CD4-positive, alpha-beta T cell treated with Interleukin-6 at 100 ng/mL for 8 hours (primary cell): ENCODE data around the gene DUS4L.

Experiments used
- DNase-seq: peaks from one replicate; pipeline ENCODE4 v3.0.0-alpha.2; 2020; ENCODE audit warnings: mixed read lengths, low spot score

The DUS4L gene

DNA sequence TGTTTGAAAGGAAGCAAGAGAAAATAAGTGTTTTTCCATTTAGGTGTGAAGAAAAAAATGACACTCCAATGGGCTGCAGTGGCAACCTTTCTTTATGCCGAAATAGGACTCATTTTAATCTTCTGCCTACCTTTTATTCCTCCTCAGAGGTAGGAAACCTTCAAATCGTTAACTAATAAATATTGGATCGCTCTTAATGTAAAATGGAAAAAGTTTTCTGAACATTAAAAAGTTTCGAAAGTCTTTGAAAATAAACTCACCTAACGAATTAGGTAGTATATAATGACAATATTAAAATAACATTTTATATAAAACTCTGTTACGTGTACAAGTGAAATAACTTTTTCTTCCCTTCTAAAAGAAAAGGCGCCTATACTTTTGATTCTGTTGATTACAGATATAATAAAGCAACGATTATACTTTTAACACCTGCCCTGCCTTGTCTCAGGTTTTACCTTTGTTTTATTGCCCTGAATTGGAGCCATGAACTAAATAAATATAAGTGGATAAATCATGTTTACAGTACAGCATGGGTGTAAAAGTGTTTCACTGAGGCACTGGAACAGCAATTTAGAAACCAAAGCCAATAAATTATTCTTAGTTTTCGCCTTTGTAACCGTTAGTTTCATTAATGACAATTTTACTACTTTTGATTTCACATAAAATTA is 17.1 kb downstream of the DUS4L start:
- DNase-seq, result no peak

DNA sequence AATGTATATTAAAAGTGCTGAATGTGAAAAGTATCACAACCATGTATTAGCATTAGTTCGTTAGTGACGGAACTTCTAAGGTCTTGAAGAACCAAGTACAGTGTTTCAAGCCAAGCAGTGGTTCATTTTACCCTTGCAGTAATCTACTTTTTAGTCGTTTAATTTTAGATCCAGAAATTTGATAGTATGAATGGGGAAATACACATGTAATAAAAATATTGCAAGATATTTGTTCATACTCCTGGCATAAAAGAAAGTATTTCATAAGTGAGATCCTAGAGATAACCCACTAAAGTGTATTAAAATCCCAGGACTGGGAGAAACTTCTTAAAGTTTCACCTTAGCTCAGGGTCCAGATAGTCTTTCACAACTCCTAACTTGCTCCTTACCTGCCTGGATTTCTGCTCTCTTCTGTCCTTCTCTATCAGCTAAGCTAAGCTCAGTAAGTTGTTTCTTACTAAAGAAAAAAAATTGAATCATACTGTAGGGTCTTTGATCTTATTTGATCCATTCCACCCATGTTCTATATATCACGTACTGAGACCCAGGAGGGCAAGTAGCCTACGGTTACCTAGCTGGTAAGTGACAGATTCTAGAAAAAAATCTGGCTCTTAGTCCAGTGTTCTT is 17.7 kb downstream of the DUS4L start:
- no peak for DNase-seq

DNA sequence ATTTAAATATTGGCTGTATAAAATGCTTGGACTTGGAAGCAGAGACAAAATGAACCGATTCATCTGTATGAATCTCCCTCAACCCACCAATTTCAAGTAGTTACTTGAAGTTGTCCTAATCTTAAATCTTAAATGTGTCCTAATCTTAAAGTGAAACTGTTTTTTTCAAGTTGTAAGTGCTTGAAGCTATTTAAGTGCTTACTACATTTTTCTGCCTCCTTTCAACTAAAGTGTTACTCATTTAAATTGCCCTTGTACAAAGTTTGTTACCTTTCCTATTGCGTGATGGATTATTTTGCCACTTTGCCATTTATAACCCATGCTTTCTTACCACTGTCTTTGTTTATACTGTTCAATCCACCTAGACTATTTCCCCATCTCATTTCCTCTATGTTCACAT is 19.1 kb downstream of the DUS4L start:
- DNase-seq, result no peak

DNA sequence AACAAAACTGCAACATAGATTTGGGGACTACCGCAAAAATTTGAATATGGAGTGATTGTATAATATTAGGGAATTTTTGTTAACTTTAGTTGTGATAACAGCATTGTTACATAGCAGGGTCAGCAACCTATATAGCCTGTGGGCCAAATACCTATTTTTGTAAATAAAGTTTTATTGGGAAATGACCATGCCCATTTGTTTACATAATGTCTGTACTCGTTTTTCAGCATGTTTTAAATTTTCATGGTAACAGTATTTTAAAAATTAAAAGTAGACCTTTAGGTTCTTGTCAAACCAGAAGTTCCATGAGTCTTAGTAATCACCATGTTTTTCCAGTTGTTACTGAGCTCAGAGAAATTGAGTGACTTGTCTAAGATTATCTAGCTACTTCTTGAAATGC is 20.9 kb downstream of the DUS4L start:
- no peak for DNase-seq

DNA sequence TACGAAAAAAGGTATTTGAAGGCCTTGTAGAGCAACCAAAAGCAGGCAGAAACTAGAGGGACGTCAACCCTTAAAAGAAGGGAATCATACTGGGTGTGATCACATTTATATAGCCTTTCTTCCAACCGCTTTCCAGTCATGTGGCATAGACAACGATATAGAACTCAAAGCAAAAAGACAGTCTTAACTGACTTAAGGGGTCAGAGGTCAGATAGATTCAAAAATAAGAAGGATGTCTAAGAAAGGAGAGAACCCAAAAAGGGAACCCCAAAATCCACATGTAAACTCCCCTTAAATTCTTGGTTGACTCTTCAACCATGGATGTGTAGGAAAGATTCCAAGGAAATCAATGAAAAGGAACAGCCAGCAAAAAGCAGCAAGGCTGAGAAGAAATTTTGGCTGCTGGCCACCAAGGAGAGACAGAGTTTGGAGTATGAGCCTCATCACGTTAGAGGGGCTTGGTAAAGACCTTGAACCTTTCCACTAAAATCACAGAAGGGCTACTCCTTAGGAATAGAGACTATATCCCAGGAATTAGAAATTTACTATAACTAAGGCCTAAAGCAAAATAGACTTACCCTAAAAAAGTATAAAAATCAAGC is 24.9 kb downstream of the DUS4L start:
- DNase-seq, result no peak

DNA sequence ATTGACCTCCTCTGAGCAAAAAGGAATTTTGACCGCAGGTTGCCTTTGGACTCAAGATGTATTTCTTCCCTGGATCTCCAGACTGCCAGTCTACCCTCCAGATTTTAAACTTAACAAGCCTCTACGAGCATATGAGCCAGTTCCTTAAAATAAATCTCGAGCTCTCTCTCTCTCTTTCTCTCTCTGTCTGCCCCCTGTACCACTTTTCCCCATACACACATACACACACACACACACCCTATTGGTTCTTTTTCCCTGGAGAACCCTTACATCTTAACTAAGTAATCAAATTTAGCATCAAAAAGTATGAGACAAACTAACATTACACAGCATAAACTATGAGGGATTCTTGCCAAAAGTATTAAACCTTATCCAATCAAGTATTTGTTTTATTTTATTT is 27.6 kb downstream of the DUS4L start:
- DNase-seq, result no peak

DNA sequence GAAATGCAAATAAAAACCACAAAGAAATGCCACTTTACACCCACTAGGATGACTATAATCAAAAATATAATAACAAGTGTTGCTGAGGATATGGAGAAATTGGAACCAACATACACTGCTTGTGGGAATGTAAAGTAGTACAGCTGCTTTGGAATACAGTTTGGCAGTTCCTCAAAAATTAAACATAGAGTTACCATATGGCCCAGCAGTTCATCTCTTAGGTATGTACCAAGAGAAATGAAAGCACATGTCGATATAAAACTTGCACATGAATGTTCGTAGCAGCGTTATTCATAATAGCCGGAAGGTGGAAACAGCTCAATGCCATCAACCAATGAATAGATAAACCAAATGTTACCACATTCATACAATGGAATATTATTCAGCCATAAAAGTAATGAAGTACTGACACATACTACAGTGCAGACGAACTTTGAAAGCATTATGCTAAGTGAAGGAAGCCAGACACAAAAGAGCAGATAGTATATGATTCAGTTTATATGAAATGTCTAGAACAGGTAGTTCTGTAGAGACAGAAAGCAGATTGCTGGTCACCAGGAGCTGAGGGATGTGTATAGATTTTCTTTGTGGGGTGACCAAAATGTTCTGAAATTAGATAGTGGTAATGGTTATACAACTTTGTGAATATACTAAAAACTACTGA is 28.7 kb downstream of the DUS4L start:
- no peak for DNase-seq

DNA sequence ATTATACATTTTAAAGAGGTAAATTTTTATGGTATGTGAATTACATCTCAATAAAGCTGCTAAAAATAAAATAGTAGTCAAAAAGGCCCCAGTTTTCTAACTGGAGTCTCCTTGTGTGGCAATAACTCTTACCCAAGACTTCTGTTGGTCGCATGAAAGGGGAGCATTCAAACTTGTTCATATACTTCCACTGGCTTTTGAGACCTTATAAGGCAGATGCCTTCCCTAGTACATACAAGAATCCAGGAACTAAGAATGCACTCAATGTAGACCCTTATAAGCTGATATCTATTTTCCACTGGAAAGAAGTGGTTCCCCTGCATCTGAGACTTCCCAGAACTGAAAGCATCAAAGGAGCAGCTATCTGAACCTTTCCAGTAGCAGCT is 29.2 kb downstream of the DUS4L start:
- no peak for DNase-seq

DNA sequence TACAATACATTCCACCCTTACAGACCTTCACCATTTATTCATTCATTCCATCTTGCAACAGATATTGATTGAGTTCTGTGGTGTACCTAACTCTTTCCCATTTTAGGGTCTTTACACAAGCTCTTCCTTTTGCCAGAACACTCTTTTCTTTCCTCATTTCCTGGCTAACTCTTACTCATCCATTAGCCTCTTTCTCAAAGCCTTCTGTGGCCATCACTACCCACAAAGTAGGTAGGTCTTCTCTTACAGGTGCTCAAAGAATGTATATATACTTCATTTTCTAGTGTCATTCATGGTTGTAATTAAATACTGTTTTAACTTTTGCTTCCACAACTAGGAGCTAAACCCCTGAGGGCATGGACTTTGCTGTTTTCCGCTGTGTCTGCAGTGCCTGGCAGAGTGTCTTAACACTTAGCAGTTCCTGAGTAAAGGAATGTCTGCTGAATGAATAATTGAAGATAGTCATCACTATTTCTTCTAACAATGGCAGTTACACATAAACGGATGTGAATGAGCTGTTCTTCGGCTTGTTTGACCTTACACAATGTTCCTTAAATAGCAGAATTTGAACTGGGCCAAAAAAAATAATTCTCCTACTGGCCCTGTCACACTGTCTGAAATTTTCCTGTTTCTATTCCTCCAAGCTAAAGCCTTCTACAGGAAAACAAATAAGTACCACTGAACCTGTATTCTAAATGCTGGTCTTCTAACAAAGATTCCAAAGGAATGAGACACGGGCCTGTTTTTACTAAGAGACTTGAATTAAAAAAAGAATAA is 31.4 kb downstream of the DUS4L start:
- no peak for DNase-seq

DNA sequence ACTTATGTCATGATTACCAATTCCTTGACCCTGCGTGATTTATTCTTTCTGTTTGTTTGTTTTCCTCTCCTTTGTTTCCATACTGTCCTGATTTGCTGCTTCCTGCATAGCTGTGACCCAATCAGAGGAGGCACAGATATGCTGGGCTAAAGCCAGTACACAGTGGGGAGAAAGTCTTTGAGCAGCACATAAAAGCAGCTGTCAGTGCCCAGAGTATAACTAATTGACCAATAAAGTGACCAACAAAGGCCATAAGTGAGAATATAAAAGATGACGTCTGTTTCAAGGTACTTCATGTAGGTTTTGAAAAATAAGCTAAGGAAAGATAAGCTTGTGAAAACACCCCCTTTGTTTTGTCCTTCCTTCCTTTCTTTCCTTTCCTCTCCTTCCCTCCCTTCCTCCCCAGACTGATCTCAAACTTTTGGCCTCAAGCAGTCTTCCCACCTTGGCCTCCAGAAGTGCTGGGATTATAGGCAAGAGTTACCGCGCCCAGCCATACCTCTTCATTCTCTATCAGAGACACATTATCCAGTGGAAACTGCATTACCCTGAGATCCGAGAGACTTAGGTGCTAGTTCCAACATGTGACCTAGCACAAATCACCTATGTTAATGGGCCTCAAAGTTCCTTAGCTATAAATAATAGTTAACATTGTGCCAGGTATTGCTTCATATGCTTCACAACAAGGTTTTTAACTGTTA is 33.3 kb downstream of the DUS4L start:
- DNase-seq, result no peak

DNA sequence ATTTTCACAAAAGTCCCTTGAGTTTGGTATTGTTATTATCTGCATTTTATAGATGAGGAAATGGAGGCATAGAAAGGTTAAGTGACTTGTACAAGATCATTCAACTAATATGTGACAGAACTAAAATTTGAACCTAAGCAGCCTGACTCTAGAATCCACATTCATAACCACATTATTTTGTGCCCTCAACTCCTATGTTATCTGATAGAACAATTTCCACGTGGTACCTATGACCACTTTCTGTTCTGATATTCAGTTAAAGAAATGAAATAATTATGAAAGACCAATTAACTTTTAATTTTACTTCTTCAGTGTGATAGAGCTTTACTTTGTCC is 33.8 kb downstream of the DUS4L start:
- DNase-seq, result no peak

DNA sequence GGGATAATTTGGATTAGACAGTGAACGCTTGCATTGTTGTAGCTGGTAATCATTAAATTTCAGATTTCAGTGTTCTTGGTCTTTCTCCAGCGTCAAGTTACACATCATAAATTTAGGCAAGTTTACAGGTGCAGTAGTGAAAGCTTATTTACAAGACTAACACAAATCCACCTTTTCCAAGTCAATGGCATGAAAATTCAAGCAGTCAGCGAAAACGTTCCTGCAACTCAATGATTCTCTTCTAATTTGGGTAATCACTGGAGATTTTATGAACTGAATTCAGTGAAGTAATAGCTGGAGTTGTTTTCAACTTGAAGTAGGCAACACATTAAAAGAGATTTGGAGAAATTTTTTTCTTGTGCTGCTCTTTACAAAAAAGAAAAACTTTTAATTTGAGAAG is 34.2 kb downstream of the DUS4L start:
- no peak for DNase-seq

DNA sequence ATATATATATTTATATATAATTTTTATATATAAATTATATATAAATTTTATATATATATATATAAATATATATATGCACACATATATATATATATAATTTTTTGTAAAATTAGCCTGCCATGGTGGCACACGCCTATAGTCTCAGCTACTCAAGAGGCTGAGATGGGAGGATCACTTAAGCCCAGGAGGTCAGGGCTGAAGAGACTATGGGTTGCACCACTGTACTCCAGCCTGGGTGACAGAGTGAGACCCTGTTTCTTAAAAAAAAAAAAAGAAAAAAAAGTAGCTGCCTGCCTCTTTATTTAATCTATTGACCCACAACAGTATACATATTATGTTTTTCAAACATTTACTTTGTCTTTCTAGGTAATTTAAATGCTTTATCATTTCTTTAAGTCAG is 35.5 kb downstream of the DUS4L start:
- DNase-seq, result no peak

DNA sequence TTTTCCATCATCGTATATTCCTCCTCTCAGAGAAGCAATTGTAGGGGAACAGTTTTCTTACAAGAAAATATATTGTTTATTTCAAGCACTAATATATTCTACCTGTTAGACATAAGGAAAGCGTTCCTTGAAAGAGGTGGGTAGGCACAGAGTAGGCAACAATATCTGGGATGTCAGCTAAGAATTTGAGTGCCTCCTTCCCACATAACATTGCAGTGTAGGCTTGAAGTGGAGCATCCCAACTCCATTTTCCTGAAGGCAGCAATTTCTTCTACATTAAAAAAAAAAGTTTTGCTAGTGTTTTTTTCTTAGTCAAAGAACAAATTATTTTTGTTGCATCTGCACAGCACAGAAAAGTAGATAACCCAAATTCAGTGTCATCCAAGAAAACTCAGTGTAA is 37.0 kb downstream of the DUS4L start:
- no peak for DNase-seq

DNA sequence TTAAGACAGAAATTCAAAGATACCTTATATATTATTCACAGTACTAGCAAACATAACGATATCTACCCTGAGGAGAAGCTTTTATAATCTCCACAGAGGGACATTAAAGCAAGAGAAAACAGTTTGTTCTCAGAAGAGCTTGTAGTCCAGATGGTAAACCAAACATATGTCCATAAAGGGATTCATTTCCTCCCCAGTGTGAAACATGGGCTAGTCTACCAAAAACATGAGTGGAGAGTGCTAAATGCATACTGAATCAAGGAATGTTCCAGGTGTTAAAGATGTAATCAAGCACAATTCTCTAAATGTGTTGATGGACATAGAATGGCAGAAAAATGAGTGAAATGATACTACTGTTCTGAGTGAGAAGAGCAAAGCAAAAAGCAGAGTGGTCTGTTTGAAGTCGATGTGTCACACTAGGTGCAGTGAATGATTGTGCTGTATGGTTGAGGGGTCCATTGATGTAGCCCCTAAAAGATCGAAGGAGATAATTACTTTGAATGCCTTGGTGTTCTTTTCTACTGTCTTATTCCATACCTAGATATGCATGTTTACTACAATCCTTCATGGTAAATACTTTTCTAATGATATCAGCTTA is 41.5 kb downstream of the DUS4L start:
- DNase-seq, result no peak

DNA sequence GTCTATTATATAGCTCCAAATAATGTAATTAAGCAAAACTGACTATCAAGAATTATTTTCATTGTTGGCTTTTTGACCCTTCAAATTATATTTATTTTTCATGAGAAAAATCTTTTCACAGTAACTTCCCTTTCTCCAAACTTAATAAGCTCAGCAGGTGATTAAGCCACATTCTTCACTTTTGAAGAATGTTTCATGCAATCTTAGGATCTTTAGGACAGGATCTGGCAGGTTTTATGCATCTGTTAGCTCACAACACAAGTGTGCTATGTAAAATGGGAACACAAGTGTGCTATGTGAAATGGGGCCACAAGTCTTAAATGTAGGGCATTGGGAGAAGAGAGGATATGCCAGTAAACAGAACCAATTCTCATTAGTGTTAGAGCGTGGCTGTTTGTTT is 42.5 kb downstream of the DUS4L start:
- DNase-seq, result no peak

DNA sequence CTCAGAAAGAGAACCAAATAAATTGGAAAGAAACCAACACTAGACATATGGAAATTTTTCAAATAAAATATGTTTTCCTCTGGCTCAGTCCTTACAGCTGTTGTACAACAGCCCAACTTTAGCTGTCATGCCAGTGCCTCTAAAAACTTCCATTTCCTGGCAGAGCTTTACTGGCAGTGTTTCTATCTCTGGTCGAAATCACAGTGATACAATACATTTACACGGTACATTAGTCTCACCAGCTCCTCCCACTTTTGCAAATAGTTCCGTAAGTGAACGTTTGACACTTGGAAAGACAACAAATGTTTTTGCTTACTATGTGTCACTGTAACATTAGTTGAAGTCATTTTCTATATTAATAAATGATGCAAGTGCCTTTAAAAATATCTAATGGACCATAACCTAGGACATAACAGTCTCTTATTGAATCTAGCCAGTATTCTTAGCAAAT is 46.1 kb downstream of the DUS4L start:
- DNase-seq, result no peak

DNA sequence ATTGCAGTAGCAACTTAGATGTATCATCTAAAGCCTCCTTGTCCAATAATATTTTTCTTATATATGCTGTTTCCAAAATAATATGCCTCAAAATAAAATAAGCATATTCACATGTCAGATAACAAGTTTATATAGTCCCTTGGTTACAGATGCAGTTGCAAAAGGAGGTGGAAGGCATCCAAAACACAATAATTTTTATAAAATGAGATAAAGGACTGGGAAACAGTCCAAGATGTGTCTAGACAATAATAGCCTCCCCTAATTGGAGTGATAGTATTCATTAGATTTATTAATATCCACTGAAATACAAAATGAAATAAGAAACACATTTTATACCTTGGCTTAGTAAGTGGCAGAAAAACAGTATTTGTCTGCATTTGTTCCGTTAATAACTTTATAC is 46.6 kb downstream of the DUS4L start:
- no peak for DNase-seq

DNA sequence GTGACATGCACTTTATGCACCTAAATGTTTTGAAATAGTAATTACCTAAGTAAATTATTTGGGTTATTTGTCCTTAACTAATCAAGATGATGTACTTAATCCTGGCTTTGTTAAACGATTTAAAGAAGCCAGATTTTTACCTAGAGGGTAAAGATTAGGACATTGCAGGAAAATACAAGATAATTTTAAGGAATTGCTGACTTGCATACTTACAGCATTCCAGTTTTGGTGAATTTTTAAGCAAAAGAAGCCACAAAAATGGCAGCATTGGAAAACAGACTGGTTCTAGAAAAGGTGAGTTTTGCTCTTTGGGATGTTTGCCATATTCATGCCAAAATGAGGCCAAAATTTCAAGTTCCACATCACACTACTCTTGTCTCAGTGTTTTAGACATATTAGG is 49.7 kb downstream of the DUS4L start:
- DNase-seq, result no peak

DNA sequence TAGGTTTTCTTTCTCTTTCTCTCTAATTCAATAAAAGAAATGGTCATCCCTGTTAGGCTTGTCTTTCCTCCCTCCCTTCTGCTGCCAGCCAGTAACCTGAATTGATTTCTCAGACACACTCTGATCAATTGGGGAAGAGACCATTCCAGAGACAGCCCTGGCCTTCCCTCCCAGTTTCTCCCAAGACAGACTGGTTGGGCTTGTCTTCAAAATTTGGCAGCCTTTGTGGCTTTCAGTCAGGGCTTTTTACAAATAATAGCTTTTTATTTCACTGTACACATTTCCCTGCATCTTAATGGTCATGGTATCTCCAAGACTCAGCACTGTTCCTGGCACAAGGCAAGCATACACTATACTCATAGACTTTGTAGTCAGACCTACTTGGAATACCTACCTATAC is 50.2 kb downstream of the DUS4L start:
- DNase-seq, result no peak

DNA sequence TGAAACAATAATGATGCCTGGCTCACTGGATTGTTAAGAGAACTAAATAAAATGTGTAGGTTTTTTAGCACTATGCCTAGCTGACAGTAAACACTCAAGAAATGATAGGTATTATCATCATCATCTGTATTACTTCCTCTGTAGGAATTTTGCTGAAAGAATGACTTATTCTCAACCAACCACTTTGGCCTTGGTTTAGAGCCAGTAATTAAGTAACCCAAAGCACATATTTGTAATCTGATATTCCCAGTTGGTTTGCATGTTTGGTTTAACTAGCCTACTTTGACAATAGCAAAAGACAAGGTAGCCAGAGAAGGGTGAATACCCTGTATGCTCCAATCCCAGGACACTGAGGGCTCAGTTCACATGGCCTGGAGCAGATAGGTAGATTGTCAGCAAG is 50.7 kb downstream of the DUS4L start:
- no peak for DNase-seq
